H9 (cell line): Measurements from ENCODE around the gene EFNA5. TPM values are rescaled to one million over a fixed set of nuclear protein-coding genes. Genes with fewer than 3 reads are reported as not detected.

Experiments
- DNase-seq: peaks from one replicate; pipeline ENCODE4 v3.0.0-alpha.2; 2017
- H2AFZ ChIP-seq: one replicate; pipeline ENCODE4 v1.6.1; 2013; ENCODE audit warnings: mild to moderate bottlenecking, low read length, control low read depth, moderate library complexity
- H2AK5ac ChIP-seq: 2 replicates; pipeline ENCODE4 v1.6.1; 2013; ENCODE audit warnings: low read length, control low read depth, mixed read lengths; ENCODE audit not compliant: insufficient read length
- H2BK120ac ChIP-seq: one replicate; pipeline ENCODE4 v1.6.1; 2013; ENCODE audit warnings: low read depth, mild to moderate bottlenecking, low read length, control low read depth, inconsistent platforms; ENCODE audit not compliant: poor library complexity, severe bottlenecking
- H2BK12ac ChIP-seq: 2 replicates; pipeline ENCODE4 v1.6.1; 2013; ENCODE audit warnings: low read length, control low read depth, mixed read lengths, low read depth; ENCODE audit not compliant: insufficient read length
- H2BK15ac ChIP-seq: 2 replicates; pipeline ENCODE4 v1.6.1; 2013; ENCODE audit warnings: low read depth, low read length, control low read depth
- H2BK20ac ChIP-seq: one replicate; pipeline ENCODE4 v1.6.1; 2013; ENCODE audit warnings: low read depth, mild to moderate bottlenecking, low read length, control low read depth, inconsistent platforms; ENCODE audit not compliant: poor library complexity, severe bottlenecking
- H2BK5ac ChIP-seq: 2 replicates; pipeline ENCODE4 v1.6.1; 2013; ENCODE audit warnings: low read length, control low read depth, mixed read lengths; ENCODE audit not compliant: insufficient read length
- H3K14ac ChIP-seq: 2 replicates; pipeline ENCODE4 v1.6.1; 2013; ENCODE audit warnings: low read length, control low read depth; ENCODE audit not compliant: insufficient read depth
- H3K18ac ChIP-seq: 2 replicates; pipeline ENCODE4 v1.6.1; 2013; ENCODE audit warnings: low read depth, mild to moderate bottlenecking, mixed read lengths, low read length, control low read depth; ENCODE audit not compliant: insufficient read length
- H3K23ac ChIP-seq: 2 replicates; pipeline ENCODE4 v1.6.1; 2013; ENCODE audit warnings: low read length, control low read depth, mixed read lengths, low read depth; ENCODE audit not compliant: insufficient read length
- H3K23me2 ChIP-seq: 2 replicates; pipeline ENCODE4 v1.6.1; 2013; ENCODE audit warnings: low read depth, mild to moderate bottlenecking, mixed read lengths, low read length, control low read depth; ENCODE audit not compliant: insufficient read length, poor library complexity, severe bottlenecking
- H3K27ac ChIP-seq: 2 replicates; pipeline ENCODE4 v1.5.1; 2013; ENCODE audit warnings: low read length, control low read depth, mixed read lengths, low read depth; ENCODE audit not compliant: insufficient read length
- H3K27me3 ChIP-seq: 2 replicates; pipeline ENCODE4 v1.6.1; 2013; ENCODE audit warnings: low read length, control low read depth, inconsistent platforms; ENCODE audit not compliant: insufficient read depth
- H3K4ac ChIP-seq: 2 replicates; pipeline ENCODE4 v1.6.1; 2013; ENCODE audit warnings: low read depth, mild to moderate bottlenecking, control low read depth, inconsistent platforms, low read length, moderate library complexity
- H3K4me1 ChIP-seq: 2 replicates; pipeline ENCODE4 v1.6.1; 2013; ENCODE audit warnings: low read length, control low read depth, inconsistent platforms; ENCODE audit not compliant: insufficient read depth
- H3K4me2 ChIP-seq: 2 replicates; pipeline ENCODE4 v1.6.1; 2013; ENCODE audit warnings: low read length, control low read depth, mixed read lengths; ENCODE audit not compliant: insufficient read length, insufficient read depth
- H3K56ac ChIP-seq: 2 replicates; pipeline ENCODE4 v1.6.1; 2013; ENCODE audit warnings: low read depth, mild to moderate bottlenecking, mixed read lengths, low read length, control low read depth; ENCODE audit not compliant: insufficient read length
- H3K79me1 ChIP-seq: 2 replicates; pipeline ENCODE4 v1.6.1; 2013; ENCODE audit warnings: low read depth, mild to moderate bottlenecking, moderate library complexity, low read length, control low read depth, inconsistent platforms; ENCODE audit not compliant: insufficient read depth, poor library complexity, severe bottlenecking
- H3K79me2 ChIP-seq: 2 replicates; pipeline ENCODE4 v1.6.1; 2013; ENCODE audit warnings: low read length, control low read depth, inconsistent platforms; ENCODE audit not compliant: insufficient read depth
- H3K9ac ChIP-seq: 2 replicates; pipeline ENCODE4 v1.6.1; 2013; ENCODE audit warnings: low read length, control low read depth, mixed read lengths; ENCODE audit not compliant: insufficient read length; ENCODE audit errors: extremely low read depth
- H3K9me3 ChIP-seq: one replicate; pipeline ENCODE4 v1.6.1; 2013; ENCODE audit warnings: low read depth, low read length, inconsistent platforms; ENCODE audit not compliant: control insufficient read depth
- H3T11ph ChIP-seq: one replicate; pipeline ENCODE4 v1.6.1; 2013; ENCODE audit warnings: mild to moderate bottlenecking, low read length, control low read depth, inconsistent platforms
- H4K20me1 ChIP-seq: one replicate; pipeline ENCODE4 v1.6.1; 2013; ENCODE audit not compliant: control insufficient read depth, insufficient read length, insufficient read depth
- H4K5ac ChIP-seq: 2 replicates; pipeline ENCODE4 v1.6.1; 2013; ENCODE audit warnings: low read depth, mild to moderate bottlenecking, mixed read lengths, low read length, control low read depth; ENCODE audit not compliant: insufficient read length
- H4K8ac ChIP-seq: replicated peaks from 2 replicates; pipeline ENCODE4 v1.6.1; 2013; ENCODE audit warnings: low read length, control low read depth, mixed read lengths, low read depth; ENCODE audit not compliant: insufficient read length
- H4K91ac ChIP-seq: 2 replicates; pipeline ENCODE4 v1.6.1; 2013; ENCODE audit warnings: low read depth, mild to moderate bottlenecking, moderate library complexity, mixed read lengths, low read length, control low read depth; ENCODE audit not compliant: insufficient read length
- H3K27ac Mint-ChIP-seq, 3 experiments: 2 replicates in 2 of 3; 3 replicates in 1 of 3; pipeline ENCODE4 v1.8.0; 2020 to 2021; ENCODE audit warnings: mixed read lengths in 3 of 3, mild to moderate bottlenecking in 1 of 3, moderate library complexity in 1 of 3
- H3K27me3 Mint-ChIP-seq: 2 replicates; pipeline ENCODE4 v1.8.0; 2021; ENCODE audit warnings: low read depth, mild to moderate bottlenecking, moderate library complexity, mixed read lengths
- H3K36me3 Mint-ChIP-seq, 3 experiments: 2 replicates in 2 of 3; 3 replicates in 1 of 3; pipeline ENCODE4 v1.8.0; 2020 to 2021; ENCODE audit warnings: low read depth in 3 of 3, mixed read lengths in 3 of 3; ENCODE audit not compliant: insufficient read depth in 1 of 3
- H3K4me1 Mint-ChIP-seq, 2 experiments: 2 replicates each; pipeline ENCODE4 v1.8.0; 2020; ENCODE audit warnings: mixed read lengths in 2 of 2
- H3K4me3 Mint-ChIP-seq, 2 experiments: 2 replicates in 1 of 2; 3 replicates in 1 of 2; pipeline ENCODE4 v1.8.0; 2020 to 2021; ENCODE audit warnings: mild to moderate bottlenecking in 2 of 2, mixed read lengths in 2 of 2, moderate library complexity in 1 of 2
- H3K9me3 Mint-ChIP-seq, 2 experiments: 2 replicates in 1 of 2; 3 replicates in 1 of 2; pipeline ENCODE4 v1.8.0; 2020; ENCODE audit warnings: mild to moderate bottlenecking in 2 of 2, mixed read lengths in 2 of 2, moderate library complexity in 1 of 2
- WGBS: extraction: QIAGEN DNeasy Blood & Tissue Kit; methylation state at CpG from one replicate; pipeline ENCODE4 v1.1.7; 2013; ENCODE audit warnings: missing lambda C conversion rate, low lambda C conversion rate, mixed read lengths; ENCODE audit not compliant: insufficient read length; ENCODE audit errors: extremely low coverage; 5-methylcytosine and 5-hydroxymethylcytosine counted together
- total RNA-seq: library from RNA; stranded (reverse); gene quantifications from 2 replicates; pipeline ENCODE4 v1.2.1, GENCODE V29; 2021
- TF ChIP-seq, protein P1 (sequence below): fragments of 200-600 bp; sonication (generic); conservative IDR thresholded peaks from 3 replicates; pipeline ENCODE4 v1.8.0; 2021; ENCODE audit warnings: antibody characterized with exemption, mild to moderate bottlenecking

Gene EFNA5
- total RNA-seq, 1 experiment from 2014 or later, result 20.4 TPM

DNA sequence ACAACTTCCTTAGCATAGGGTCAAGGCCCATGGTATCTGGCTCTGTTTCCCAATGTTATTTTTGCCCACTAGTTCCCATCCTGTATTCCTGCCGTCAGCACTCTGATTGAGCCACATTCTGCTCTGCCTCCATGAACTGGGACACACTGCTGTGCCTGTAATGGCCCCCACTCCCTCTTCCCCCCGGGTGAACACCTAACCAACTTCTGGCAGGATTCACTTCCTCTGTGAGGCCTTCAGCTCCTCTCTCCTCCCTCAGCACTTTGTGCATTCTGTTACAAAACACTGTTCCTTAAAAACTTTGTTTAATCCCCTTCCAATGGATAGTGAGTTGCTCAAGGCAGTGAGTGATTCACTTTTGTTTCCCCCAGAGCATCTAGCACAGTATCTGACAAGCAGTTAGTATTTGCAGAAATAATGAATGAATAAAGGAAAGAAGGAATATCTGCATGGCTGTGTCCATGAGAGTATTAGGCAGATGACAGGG lies 183.6 kb downstream of the EFNA5 start:
- Histone ChIP-seq H2BK120ac (no peak overlapping the region), H3K79me1 (no peaks in the 10 kb centered on the region), H3K9ac (no peak overlapping the region), H4K91ac (no peak overlapping the region), H2BK20ac (no peak overlapping the region), H3K27ac (no peak overlapping the region), H4K5ac (no peak overlapping the region), H2AK5ac (no peak overlapping the region), H3K27me3 (no peaks in the 10 kb centered on the region), H3K79me2 (no peaks in the 10 kb centered on the region), H3K23ac (no peak overlapping the region), H4K20me1 (no peaks in the 10 kb centered on the region), H3K9me3 (no peaks in the 10 kb centered on the region), H4K8ac (no peak overlapping the region), H3K4ac (no peak overlapping the region), H3K4me1 (no peaks in the 10 kb centered on the region; the same call in 1 of the 2 replicates), H3K14ac (no peak overlapping the region), H2AFZ (no peak overlapping the region), H2BK12ac (no peak overlapping the region), H3K56ac (no peak overlapping the region), H3K18ac (no peak overlapping the region), H2BK5ac (no peak overlapping the region), H2BK15ac (no peak overlapping the region), H3K4me2 (no peak overlapping the region), H3K23me2 (no peaks in the 10 kb centered on the region), H3T11ph (no peak overlapping the region)
- Mint-ChIP-seq H3K36me3 (no peaks in the 10 kb centered on the region), H3K27ac (peak overlapping the region; percentile 1 to 79 (median 66); a peak in 5 of 7 replicates), H3K27me3 (no peaks in the 10 kb centered on the region), H3K4me3 (no peak overlapping the region; a peak in 1 of 5 replicates), H3K4me1 (peaks cover 43 to 49% of the 10 kb centered on the region in 2 experiments), H3K9me3 (no peaks in the 10 kb centered on the region)
- DNase-seq, result no peak
- WGBS, result no CpG with 5 or more reads among the region's 2 CpGs
- TF ChIP-seq, protein P1, sequence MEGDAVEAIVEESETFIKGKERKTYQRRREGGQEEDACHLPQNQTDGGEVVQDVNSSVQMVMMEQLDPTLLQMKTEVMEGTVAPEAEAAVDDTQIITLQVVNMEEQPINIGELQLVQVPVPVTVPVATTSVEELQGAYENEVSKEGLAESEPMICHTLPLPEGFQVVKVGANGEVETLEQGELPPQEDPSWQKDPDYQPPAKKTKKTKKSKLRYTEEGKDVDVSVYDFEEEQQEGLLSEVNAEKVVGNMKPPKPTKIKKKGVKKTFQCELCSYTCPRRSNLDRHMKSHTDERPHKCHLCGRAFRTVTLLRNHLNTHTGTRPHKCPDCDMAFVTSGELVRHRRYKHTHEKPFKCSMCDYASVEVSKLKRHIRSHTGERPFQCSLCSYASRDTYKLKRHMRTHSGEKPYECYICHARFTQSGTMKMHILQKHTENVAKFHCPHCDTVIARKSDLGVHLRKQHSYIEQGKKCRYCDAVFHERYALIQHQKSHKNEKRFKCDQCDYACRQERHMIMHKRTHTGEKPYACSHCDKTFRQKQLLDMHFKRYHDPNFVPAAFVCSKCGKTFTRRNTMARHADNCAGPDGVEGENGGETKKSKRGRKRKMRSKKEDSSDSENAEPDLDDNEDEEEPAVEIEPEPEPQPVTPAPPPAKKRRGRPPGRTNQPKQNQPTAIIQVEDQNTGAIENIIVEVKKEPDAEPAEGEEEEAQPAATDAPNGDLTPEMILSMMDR, result no peak
